GM12801 (cell line): ENCODE results near the gene PJA2.

Source experiments
- CTCF ChIP-seq: IDR thresholded peaks from one replicate; pipeline ENCODE4 v1.5.1; 2011; ENCODE audit warnings: control low read depth; ENCODE audit not compliant: insufficient read length; ENCODE audit errors: extremely low read depth

PJA2 gene

GRCh38 chr5:109327570-109327969, 82.2 kb downstream of the PJA2 start:
- TF ChIP-seq CTCF: no peak

GRCh38 chr5:109326919-109327318, 82.9 kb downstream of the PJA2 start:
- TF ChIP-seq CTCF: no peak

GRCh38 chr5:109325456-109325855, 84.3 kb downstream of the PJA2 start:
- TF ChIP-seq CTCF: no peak

GRCh38 chr5:109324931-109325330, 84.8 kb downstream of the PJA2 start:
- no peak for TF ChIP-seq CTCF

- TF ChIP-seq CTCF: no peak
Measured at GRCh38 chr5:109324351-109324750, 85.4 kb downstream of the PJA2 start.

- no peak for TF ChIP-seq CTCF
Measured at GRCh38 chr5:109322694-109323093, 87.1 kb downstream of the PJA2 start.

- no peak for TF ChIP-seq CTCF
Measured at GRCh38 chr5:109319351-109319750, 90.4 kb downstream of the PJA2 start.

GRCh38 chr5:109318455-109319108, 91.2 kb downstream of the PJA2 start:
- TF ChIP-seq CTCF: no peak
